Neuronal stem cell (in vitro differentiated cells): ENCODE results near the gene CDO1.
"Not testable (repeated sequence)": the region's sequence is repeated elsewhere in the genome, so short reads cannot be mapped to it uniquely, and the experiment has no call there.

Source experiments
- DNase-seq: peaks from one replicate; pipeline ENCODE4 v3.0.0-alpha.2; 2013; ENCODE audit warnings: low spot score
- H2AFZ ChIP-seq: one replicate; pipeline ENCODE4 v1.6.1; 2013; ENCODE audit warnings: mild to moderate bottlenecking, low read length, inconsistent platforms
- H2AK5ac ChIP-seq: 2 replicates; pipeline ENCODE4 v1.6.1; 2013; ENCODE audit warnings: low read depth, mild to moderate bottlenecking, inconsistent platforms, low read length, moderate library complexity, mixed read lengths
- H2BK120ac ChIP-seq: 2 replicates; pipeline ENCODE4 v1.6.1; 2013; ENCODE audit warnings: low read depth, mild to moderate bottlenecking, inconsistent platforms, low read length, moderate library complexity, mixed read lengths
- H2BK12ac ChIP-seq: one replicate; pipeline ENCODE4 v1.6.1; 2013; ENCODE audit warnings: low read length, inconsistent platforms
- H2BK15ac ChIP-seq: 2 replicates; pipeline ENCODE4 v1.6.1; 2013; ENCODE audit warnings: mild to moderate bottlenecking, low read length, inconsistent platforms, mixed read lengths
- H2BK5ac ChIP-seq: one replicate; pipeline ENCODE4 v1.6.1; 2013; ENCODE audit warnings: inconsistent platforms, mild to moderate bottlenecking, low read length, moderate library complexity
- H3K14ac ChIP-seq: one replicate; pipeline ENCODE4 v1.6.1; 2013; ENCODE audit warnings: low read length, inconsistent platforms
- H3K18ac ChIP-seq: 2 replicates; pipeline ENCODE4 v1.6.1; 2013; ENCODE audit warnings: low read length, inconsistent platforms
- H3K23ac ChIP-seq: 2 replicates; pipeline ENCODE4 v1.6.1; 2013; ENCODE audit warnings: low read depth, mild to moderate bottlenecking, mixed read lengths, low read length, inconsistent platforms; ENCODE audit not compliant: poor library complexity
- H3K27ac ChIP-seq: replicated peaks from 3 replicates; pipeline ENCODE4 v1.5.1; 2013; ENCODE audit warnings: low read length, inconsistent platforms
- H3K27me3 ChIP-seq, 3 experiments: 2 replicates each; pipeline ENCODE4 v1.6.1; 2013; ENCODE audit warnings: low read length in 3 of 3, mild to moderate bottlenecking in 2 of 3, inconsistent platforms in 1 of 3, low read depth in 1 of 3, mixed read lengths in 1 of 3, moderate library complexity in 1 of 3; ENCODE audit not compliant: control insufficient read depth in 3 of 3, insufficient read depth in 3 of 3
- H3K36me3 ChIP-seq, 2 donors: replicated peaks in 1 of 2; 2 replicates each; pipeline ENCODE4 v1.6.1; 2013; ENCODE audit warnings: low read length in 2 of 2; ENCODE audit not compliant: control insufficient read depth in 2 of 2, insufficient read depth in 2 of 2
- H3K4ac ChIP-seq: 2 replicates; pipeline ENCODE4 v1.6.1; 2013; ENCODE audit warnings: inconsistent platforms, mild to moderate bottlenecking, low read length, moderate library complexity
- H3K4me1 ChIP-seq, 2 donors: 1 replicate in 1 of 2; 2 replicates in 1 of 2; pipeline ENCODE4 v1.6.1; 2013; ENCODE audit warnings: low read length in 2 of 2, low read depth in 1 of 2; ENCODE audit not compliant: control insufficient read depth in 2 of 2, insufficient read depth in 1 of 2
- H3K4me2 ChIP-seq: one replicate; pipeline ENCODE4 v1.6.1; 2013; ENCODE audit warnings: mild to moderate bottlenecking, low read length, inconsistent platforms; ENCODE audit not compliant: insufficient read depth, poor library complexity, severe bottlenecking
- H3K4me3 ChIP-seq, 2 donors: 2 replicates each; pipeline ENCODE4 v1.5.1; 2013; ENCODE audit warnings: low read length in 2 of 2, mild to moderate bottlenecking in 2 of 2, inconsistent platforms in 1 of 2, moderate library complexity in 1 of 2
- H3K79me1 ChIP-seq: one replicate; pipeline ENCODE4 v1.6.1; 2013; ENCODE audit warnings: low read depth, mild to moderate bottlenecking, inconsistent platforms, low read length, moderate library complexity
- H3K9ac ChIP-seq: one replicate; pipeline ENCODE4 v1.6.1; 2013; ENCODE audit warnings: mild to moderate bottlenecking, low read depth, low read length, inconsistent platforms; ENCODE audit not compliant: poor library complexity
- H3K9me3 ChIP-seq, 2 donors: replicated peaks in 1 of 2; 2 replicates each; pipeline versions ENCODE3 to v1.6.1; 2013; ENCODE audit warnings: low read length in 2 of 2, mild to moderate bottlenecking in 2 of 2, inconsistent platforms in 1 of 2, low read depth in 1 of 2, mixed read lengths in 1 of 2, moderate library complexity in 1 of 2; ENCODE audit not compliant: control insufficient read depth in 2 of 2, insufficient read depth in 1 of 2
- H4K8ac ChIP-seq: one replicate; pipeline ENCODE4 v1.6.1; 2013; ENCODE audit warnings: low read depth, mild to moderate bottlenecking, inconsistent platforms, low read length, moderate library complexity
- H4K91ac ChIP-seq: one replicate; pipeline ENCODE4 v1.6.1; 2013; ENCODE audit warnings: low read length, low read depth, mild to moderate bottlenecking, inconsistent platforms; ENCODE audit not compliant: poor library complexity
- WGBS, 2 donors: extraction: QIAGEN DNeasy Blood & Tissue Kit; methylation state at CpG; one replicate each; pipeline ENCODE4 v1.1.7; 2013; ENCODE audit warnings: missing lambda C conversion rate in 2 of 2, mixed read lengths in 1 of 2; ENCODE audit not compliant: insufficient read length in 2 of 2, insufficient replicate concordance in 1 of 2; ENCODE audit errors: extremely low coverage in 2 of 2; 5-methylcytosine and 5-hydroxymethylcytosine counted together

CDO1 gene

GRCh38 chr5:115808066-115808465 lies 8.4 kb downstream of the CDO1 start:
- not testable (repeated sequence) for H2BK5ac ChIP-seq, H3K9me3 ChIP-seq, H4K8ac ChIP-seq, H3K4me1 ChIP-seq, H4K91ac ChIP-seq, H2AK5ac ChIP-seq, H3K14ac ChIP-seq, DNase-seq, H3K9ac ChIP-seq, H3K79me1 ChIP-seq, H3K18ac ChIP-seq, H3K4ac ChIP-seq, H2AFZ ChIP-seq, H3K27me3 ChIP-seq, H2BK15ac ChIP-seq, H3K23ac ChIP-seq, H2BK120ac ChIP-seq, H3K27ac ChIP-seq, H3K4me3 ChIP-seq, H2BK12ac ChIP-seq, H3K4me2 ChIP-seq
- H3K36me3 ChIP-seq: peaks cover 2 to 83% of the 10 kb centered on the region in 2 donors
- no CpG with 5 or more reads among the region's 2 CpGs for WGBS, 2 donors

GRCh38 chr5:115807654-115808052 lies 8.8 kb downstream of the CDO1 start:
- Histone ChIP-seq H3K9me3 (no peaks in the 10 kb centered on the region), H2AK5ac (no peak overlapping the region), H4K8ac (no peak overlapping the region), H2AFZ (no peak overlapping the region), H2BK120ac (no peak overlapping the region), H3K4me3 (no peak overlapping the region), H3K36me3 (peaks cover 2 to 81% of the 10 kb centered on the region in 2 donors), H3K14ac (no peak overlapping the region), H3K4ac (no peak overlapping the region), H3K9ac (no peak overlapping the region), H3K4me2 (no peak overlapping the region), H2BK12ac (no peak overlapping the region), H2BK15ac (no peak overlapping the region), H3K27me3 (no peaks in the 10 kb centered on the region), H3K27ac (no peak overlapping the region), H2BK5ac (no peak overlapping the region), H4K91ac (no peak overlapping the region), H3K23ac (no peak overlapping the region), H3K4me1 (no peaks in the 10 kb centered on the region), H3K79me1 (no peaks in the 10 kb centered on the region), H3K18ac (no peak overlapping the region)
- DNase-seq: no peak
- WGBS, 2 donors: no CpG with 5 or more reads among the region's 2 CpGs

- Histone ChIP-seq H3K27ac (no peak overlapping the region), H3K79me1 (no peaks in the 10 kb centered on the region), H3K36me3 (peaks cover 2 to 76% of the 10 kb centered on the region in 2 donors), H2BK15ac (no peak overlapping the region), H2BK5ac (no peak overlapping the region), H3K14ac (no peak overlapping the region), H3K4ac (no peak overlapping the region), H3K27me3 (no peaks in the 10 kb centered on the region), H3K9ac (no peak overlapping the region), H4K91ac (no peak overlapping the region), H3K4me1 (no peaks in the 10 kb centered on the region), H3K4me2 (no peak overlapping the region), H2BK120ac (no peak overlapping the region), H3K4me3 (no peak overlapping the region), H2BK12ac (no peak overlapping the region), H4K8ac (no peak overlapping the region), H2AFZ (no peak overlapping the region), H3K9me3 (no peaks in the 10 kb centered on the region), H2AK5ac (no peak overlapping the region), H3K18ac (no peak overlapping the region), H3K23ac (no peak overlapping the region)
- WGBS, 2 donors: no CpG with 5 or more reads among the region's 2 CpGs
- no peak for DNase-seq
These were observed 9.3 kb downstream of the CDO1 start for GRCh38 chr5:115806986-115807653.

GRCh38 chr5:115801984-115802383 lies 14.5 kb downstream of the CDO1 start:
- Histone ChIP-seq H2BK120ac (no peak overlapping the region), H4K8ac (no peak overlapping the region), H3K4me1 (no peaks in the 10 kb centered on the region), H3K18ac (no peak overlapping the region), H3K79me1 (no peaks in the 10 kb centered on the region), H2AK5ac (no peak overlapping the region), H3K9ac (no peak overlapping the region), H3K27ac (no peak overlapping the region), H3K4me3 (peak overlapping the region in 1 of 2 donors; percentile 44), H3K4ac (no peak overlapping the region), H3K14ac (no peak overlapping the region), H2BK12ac (no peak overlapping the region), H3K36me3 (peaks cover 0 to 26% of the 10 kb centered on the region in 2 donors), H3K4me2 (no peak overlapping the region), H3K23ac (no peak overlapping the region), H3K27me3 (no peaks in the 10 kb centered on the region), H2BK15ac (no peak overlapping the region), H2AFZ (no peak overlapping the region), H4K91ac (no peak overlapping the region), H2BK5ac (no peak overlapping the region), H3K9me3 (no peaks in the 10 kb centered on the region)
- no CpG with 5 or more reads among the region's 1 CpG for WGBS, 2 donors
- DNase-seq: no peak
